ENCODE data around the gene IFT57. TPM values are rescaled to one million over a fixed set of nuclear protein-coding genes. Genes with fewer than 3 reads are reported as not detected.

The IFT57 gene
- total RNA-seq, 1 experiment from 2014 or later, result 106 TPM

- Histone ChIP-seq H3K36me3 (no peaks in the 10 kb centered on the region), H3K27me3 (no peaks in the 10 kb centered on the region), H3K4me3 (no peak overlapping the region), H3K9me3 (no peaks in the 10 kb centered on the region)
- no peak for DNase-seq
Observed at GRCh38 chr3:108152274-108152673, 70.0 kb downstream of the IFT57 start.

GRCh38 chr3:108150200-108150599 is 72.0 kb downstream of the IFT57 start:
- no peak for DNase-seq
- Histone ChIP-seq H3K36me3 (no peaks in the 10 kb centered on the region), H3K9me3 (no peaks in the 10 kb centered on the region), H3K4me3 (no peak overlapping the region), H3K27me3 (no peaks in the 10 kb centered on the region)

- H3K9me3 ChIP-seq, result no peaks in the 10 kb centered on the region
- no peak overlapping the region for H3K4me3 ChIP-seq
- no peaks in the 10 kb centered on the region for H3K27me3 ChIP-seq
- DNase-seq, result no peak
- no peaks in the 10 kb centered on the region for H3K36me3 ChIP-seq
Observed at GRCh38 chr3:108146139-108146538, 76.1 kb downstream of the IFT57 start.

GRCh38 chr3:108145578-108145977 is 76.6 kb downstream of the IFT57 start:
- no peak for DNase-seq
- no peaks in the 10 kb centered on the region for H3K36me3 ChIP-seq
- no peaks in the 10 kb centered on the region for H3K27me3 ChIP-seq
- no peaks in the 10 kb centered on the region for H3K9me3 ChIP-seq
- no peak overlapping the region for H3K4me3 ChIP-seq

- Histone ChIP-seq H3K4me3 (no peak overlapping the region), H3K27me3 (no peaks in the 10 kb centered on the region), H3K9me3 (no peaks in the 10 kb centered on the region), H3K36me3 (no peaks in the 10 kb centered on the region)
- DNase-seq, result no peak
Observed at GRCh38 chr3:108137460-108137814, 84.8 kb downstream of the IFT57 start.

GRCh38 chr3:108136561-108137459 is 85.4 kb downstream of the IFT57 start:
- H3K4me3 ChIP-seq, result no peak overlapping the region
- DNase-seq, result no peak
- no peaks in the 10 kb centered on the region for H3K9me3 ChIP-seq
- H3K27me3 ChIP-seq, result no peaks in the 10 kb centered on the region
- no peaks in the 10 kb centered on the region for H3K36me3 ChIP-seq

- Histone ChIP-seq H3K9me3 (no peaks in the 10 kb centered on the region), H3K36me3 (no peaks in the 10 kb centered on the region), H3K4me3 (no peak overlapping the region), H3K27me3 (no peaks in the 10 kb centered on the region)
- no peak for DNase-seq
Observed at GRCh38 chr3:108134555-108134880, 87.7 kb downstream of the IFT57 start.

GRCh38 chr3:108133858-108134554 is 88.2 kb downstream of the IFT57 start:
- no peak for DNase-seq
- H3K36me3 ChIP-seq, result no peaks in the 10 kb centered on the region
- H3K9me3 ChIP-seq, result no peaks in the 10 kb centered on the region
- H3K4me3 ChIP-seq, result no peak overlapping the region
- no peaks in the 10 kb centered on the region for H3K27me3 ChIP-seq

GRCh38 chr3:108133048-108133369 is 89.2 kb downstream of the IFT57 start:
- Histone ChIP-seq H3K36me3 (no peaks in the 10 kb centered on the region), H3K4me3 (no peak overlapping the region), H3K9me3 (no peaks in the 10 kb centered on the region), H3K27me3 (no peaks in the 10 kb centered on the region)
- DNase-seq, result no peak

- DNase-seq, result no peak
- Histone ChIP-seq H3K4me3 (no peak overlapping the region), H3K36me3 (no peaks in the 10 kb centered on the region)
Observed at GRCh38 chr3:108131475-108132134, 90.6 kb downstream of the IFT57 start.

GRCh38 chr3:108130701-108131474 is 91.3 kb downstream of the IFT57 start:
- no peak for DNase-seq
- H3K27me3 ChIP-seq, result no peaks in the 10 kb centered on the region
- H3K9me3 ChIP-seq, result no peaks in the 10 kb centered on the region
- H3K4me3 ChIP-seq, result no peak overlapping the region
- H3K36me3 ChIP-seq, result no peaks in the 10 kb centered on the region

More at GRCh38 chr3:108131475-108132134, 90.6 kb downstream of the IFT57 start:
- Histone ChIP-seq H3K9me3 (no peaks in the 10 kb centered on the region), H3K27me3 (no peaks in the 10 kb centered on the region)

GRCh38 chr3:108130236-108130635 is 92.0 kb downstream of the IFT57 start:
- no peaks in the 10 kb centered on the region for H3K9me3 ChIP-seq
- no peaks in the 10 kb centered on the region for H3K27me3 ChIP-seq
- H3K36me3 ChIP-seq, result no peaks in the 10 kb centered on the region
- no peak for DNase-seq
- H3K4me3 ChIP-seq, result no peak overlapping the region

- Histone ChIP-seq H3K9me3 (no peaks in the 10 kb centered on the region), H3K27me3 (no peaks in the 10 kb centered on the region)
Observed at GRCh38 chr3:108127301-108127988, 94.8 kb downstream of the IFT57 start.

GRCh38 chr3:108126348-108126747 is 95.9 kb downstream of the IFT57 start:
- Histone ChIP-seq H3K36me3 (no peaks in the 10 kb centered on the region), H3K4me3 (no peak overlapping the region), H3K27me3 (no peaks in the 10 kb centered on the region), H3K9me3 (no peaks in the 10 kb centered on the region)
- no peak for DNase-seq

More at GRCh38 chr3:108127301-108127988, 94.8 kb downstream of the IFT57 start:
- DNase-seq, result no peak
- Histone ChIP-seq H3K36me3 (no peaks in the 10 kb centered on the region), H3K4me3 (no peak overlapping the region)

GRCh38 chr3:108125550-108126071 is 96.6 kb downstream of the IFT57 start:
- no peaks in the 10 kb centered on the region for H3K27me3 ChIP-seq
- DNase-seq, result no peak
- no peaks in the 10 kb centered on the region for H3K36me3 ChIP-seq
- H3K4me3 ChIP-seq, result no peak overlapping the region
- no peaks in the 10 kb centered on the region for H3K9me3 ChIP-seq

- no peak for DNase-seq
- Histone ChIP-seq H3K4me3 (no peak overlapping the region), H3K27me3 (no peaks in the 10 kb centered on the region), H3K36me3 (no peaks in the 10 kb centered on the region), H3K9me3 (no peaks in the 10 kb centered on the region)
Observed at GRCh38 chr3:108125153-108125543, 97.1 kb downstream of the IFT57 start.

Data from MG63 (cell line).